GM19468 (cell line): ENCODE data around the gene CSRP1.
"Not testable (repeated sequence)": the region's sequence is repeated elsewhere in the genome, so short reads cannot be mapped to it uniquely, and the experiment has no call there.

Source experiments
- ATAC-seq: cut with Tn5 transposase; IDR thresholded peaks from one replicate; pipeline ENCODE4 v1.9.1; 2021; ENCODE audit warnings: mild to moderate bottlenecking, moderate library complexity, moderate number of reproducible peaks; ENCODE audit not compliant: unreplicated experiment; ENCODE audit errors: extremely low read depth

CSRP1 gene

GRCh38 chr1:201538612-201539551 lies 32.0 kb upstream of the CSRP1 start, which contains the start of gene NAV1:
Gene NAV1 (plus strand): TSS chr1:201539127. CDS start chr1:201622885, 83,758 bp downstream.
- ATAC-seq = no peak

- no peak for ATAC-seq
These were observed 31.1 kb upstream of the CSRP1 start for GRCh38 chr1:201537891-201538611.

- no peak for ATAC-seq
These were observed 30.5 kb upstream of the CSRP1 start for GRCh38 chr1:201537467-201537866.

- no peak for ATAC-seq
These were observed 30.1 kb upstream of the CSRP1 start for GRCh38 chr1:201537028-201537427.

- ATAC-seq = no peak
These were observed 29.6 kb upstream of the CSRP1 start for GRCh38 chr1:201536558-201536957.

GRCh38 chr1:201535919-201536245 lies 29.0 kb upstream of the CSRP1 start:
- ATAC-seq = no peak

GRCh38 chr1:201535046-201535918 lies 28.4 kb upstream of the CSRP1 start:
- no peak for ATAC-seq

GRCh38 chr1:201533836-201534235 lies 26.9 kb upstream of the CSRP1 start:
- ATAC-seq = no peak

- no peak for ATAC-seq
These were observed 24.9 kb upstream of the CSRP1 start for GRCh38 chr1:201531551-201532425.

- ATAC-seq = no peak
These were observed 24.0 kb upstream of the CSRP1 start for GRCh38 chr1:201530741-201531531.

- ATAC-seq = no peak
These were observed 21.8 kb upstream of the CSRP1 start for GRCh38 chr1:201528631-201529252.

- ATAC-seq = no peak
These were observed 21.0 kb upstream of the CSRP1 start for GRCh38 chr1:201527879-201528278.

GRCh38 chr1:201525193-201525778 lies 18.4 kb upstream of the CSRP1 start:
- ATAC-seq = no peak

GRCh38 chr1:201520046-201520575 lies 13.2 kb upstream of the CSRP1 start:
- ATAC-seq = not testable (repeated sequence)

- no peak for ATAC-seq
These were observed 11.1 kb upstream of the CSRP1 start for GRCh38 chr1:201518071-201518470.

- ATAC-seq = no peak
These were observed 10.7 kb upstream of the CSRP1 start for GRCh38 chr1:201517631-201518030.

- ATAC-seq = no peak
These were observed 9.7 kb upstream of the CSRP1 start for GRCh38 chr1:201516511-201517127.
